ENCODE results near the gene SLC25A48.

DNA sequence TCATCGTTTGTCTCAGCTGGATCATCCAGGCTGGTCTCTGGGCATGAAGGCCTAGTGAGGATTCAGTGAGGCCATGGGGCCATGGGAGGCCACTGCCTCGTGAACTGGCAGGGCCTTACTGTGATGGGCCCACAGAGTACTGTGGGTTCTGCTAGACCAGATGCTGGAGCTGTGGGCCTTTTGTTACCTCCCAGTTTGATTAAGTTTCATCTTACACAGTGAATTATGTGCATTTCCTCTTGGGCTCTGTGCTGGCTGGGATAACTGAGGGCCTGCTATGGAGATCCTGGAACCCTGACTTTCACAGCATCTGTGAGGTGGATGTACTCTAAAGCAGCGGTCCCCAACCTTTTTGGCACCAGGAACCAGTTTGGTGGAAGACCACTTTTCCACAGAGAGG lies 19.7 kb upstream of the SLC25A48 start:
- no peak for TF ChIP-seq CTCF (IDR thresholded peaks at IDR 0.05; ENCODE audit: low read length)
- no peak for TF ChIP-seq EZH2 (IDR thresholded peaks at IDR 0.05; ENCODE audit: borderline replicate concordance, low read length)
